ENCODE data around the gene GCNA.
"Not testable (repeated sequence)": the region's sequence is repeated elsewhere in the genome, so short reads cannot be mapped to it uniquely, and the experiment has no call there.

GCNA gene

GRCh38 chrX:71559773-71560172 is 18.5 kb upstream of the GCNA start:
- not testable (repeated sequence) for DNase-seq

DNA sequence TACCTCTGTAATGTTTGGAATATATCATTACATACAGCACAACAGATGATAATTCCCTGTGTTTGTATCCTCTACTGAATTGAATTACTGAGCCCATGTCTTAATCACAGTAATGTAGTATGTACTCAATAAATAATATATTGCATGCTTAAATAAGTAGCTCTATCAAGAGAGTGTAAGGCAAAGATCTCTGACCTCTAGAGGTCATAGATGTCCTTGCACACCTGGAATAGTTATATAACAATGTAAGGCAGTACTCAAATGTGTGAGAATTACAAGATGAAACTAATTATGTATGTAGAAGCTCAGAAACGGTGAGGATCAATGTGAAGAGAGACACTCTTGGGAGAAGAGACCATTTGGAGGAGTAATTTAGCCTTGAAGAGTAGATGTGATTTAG is 14.3 kb upstream of the GCNA start:
- DNase-seq, result no peak

- no peak for DNase-seq
Measured at GRCh38 chrX:71565474-71566041, 12.7 kb upstream of the GCNA start.

DNA sequence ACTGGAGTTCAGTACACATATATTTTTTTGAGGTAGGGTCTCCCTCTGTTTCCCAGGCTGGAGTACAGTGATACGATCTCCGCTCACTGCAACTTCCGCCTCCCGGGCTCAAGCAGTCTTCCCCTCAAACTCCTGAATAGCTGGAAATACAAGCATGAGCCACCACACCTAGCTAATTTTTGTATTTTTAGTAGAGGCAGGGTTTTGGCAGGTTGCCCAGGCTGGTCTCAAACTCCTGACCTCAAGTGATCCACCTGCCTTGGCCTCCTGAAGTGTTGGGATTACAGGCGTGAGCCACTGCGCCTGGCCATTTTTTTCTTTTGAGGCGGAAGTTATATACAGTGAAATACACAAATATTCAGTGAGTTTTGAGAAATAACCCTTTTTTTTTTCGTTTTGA is 6.8 kb upstream of the GCNA start:
- DNase-seq, result not testable (repeated sequence)

DNA sequence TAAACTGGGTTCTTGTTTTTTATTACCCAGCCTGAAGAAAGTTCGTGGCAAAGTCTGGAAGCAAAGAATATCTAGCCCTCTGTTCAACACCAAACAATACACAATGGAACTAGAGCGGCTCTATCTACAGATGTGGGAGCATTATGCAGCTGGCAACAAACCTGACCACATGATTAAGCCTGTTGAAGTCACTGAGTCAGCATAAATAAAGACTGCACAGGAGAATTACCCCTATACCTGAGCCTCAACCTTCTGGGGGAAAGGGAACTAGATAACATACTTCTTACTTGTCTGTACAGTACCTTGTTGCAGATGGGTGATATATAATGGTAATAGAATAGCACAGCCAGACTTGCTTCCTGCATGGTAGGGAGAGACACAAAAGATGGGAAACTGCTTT is 4.6 kb upstream of the GCNA start:
- no peak for DNase-seq

- DNase-seq, result no peak
Measured at GRCh38 chrX:71577682-71578081, 555 bp upstream of the GCNA start.

DNA sequence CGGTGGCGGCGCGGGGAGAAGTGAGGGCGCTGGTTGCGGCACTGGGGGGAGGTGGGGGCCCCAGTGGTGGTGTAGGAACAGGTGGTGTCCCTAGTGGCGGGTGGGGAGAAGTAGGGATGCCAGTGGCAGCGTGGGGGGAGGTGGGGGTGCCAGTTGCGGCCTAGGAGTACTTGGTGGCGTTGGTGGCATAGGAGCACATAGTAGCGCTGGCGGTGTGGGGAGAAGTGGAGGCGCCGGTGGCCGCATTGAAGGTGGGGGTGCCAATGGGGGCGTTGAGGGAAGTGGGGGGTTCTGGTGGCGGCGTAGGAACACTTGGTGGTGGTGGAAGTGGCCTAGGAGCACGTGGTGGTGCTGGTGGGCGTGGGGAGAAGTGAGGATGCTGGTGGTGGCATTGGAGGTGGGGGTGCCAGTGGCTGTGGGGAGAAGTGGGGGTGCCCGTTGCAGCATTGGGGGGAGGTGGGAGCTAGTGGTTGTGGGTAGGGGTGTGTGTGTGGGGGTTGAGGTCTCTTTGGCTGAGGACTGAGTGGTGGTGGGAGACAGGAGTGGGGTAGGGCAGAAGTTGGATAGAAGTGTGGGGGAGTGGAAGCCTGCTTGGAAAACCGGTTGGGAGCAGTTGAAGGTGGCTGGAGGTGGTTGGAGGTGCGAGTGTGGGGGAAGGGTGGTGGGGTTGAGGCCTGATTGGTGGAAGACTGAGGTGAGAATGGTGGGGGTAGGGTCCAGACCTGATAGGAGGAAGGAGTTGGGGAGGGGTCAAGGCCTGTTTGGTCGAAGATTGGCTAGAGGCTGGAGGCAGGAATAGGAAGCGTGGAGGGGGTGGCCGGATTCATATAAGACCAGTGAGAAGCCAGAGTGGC is 1.1 kb downstream of the GCNA start:
- DNase-seq, result no peak

DNA sequence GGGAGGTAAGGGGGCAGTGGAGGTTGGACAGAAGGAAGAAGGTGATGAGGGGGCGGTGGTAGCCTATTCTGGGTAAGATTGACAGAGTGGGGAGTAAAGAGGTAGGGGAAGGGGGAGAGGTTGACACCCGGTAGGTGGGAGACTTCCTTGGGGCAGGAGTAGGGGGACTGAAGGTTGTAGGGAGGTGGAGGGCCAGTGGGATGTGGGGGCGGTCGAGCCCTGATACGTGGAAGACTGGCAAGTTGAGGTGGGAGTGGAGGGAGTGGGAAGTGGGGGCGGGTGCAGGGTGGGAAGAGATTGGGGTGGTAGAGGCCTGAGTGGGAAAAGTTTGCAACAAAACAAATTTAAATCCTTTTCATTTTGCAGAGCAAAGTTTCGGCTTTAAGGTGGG is 1.7 kb downstream of the GCNA start:
- DNase-seq, result no peak

GRCh38 chrX:71581210-71581609 is 3.0 kb downstream of the GCNA start:
- no peak for DNase-seq

DNA sequence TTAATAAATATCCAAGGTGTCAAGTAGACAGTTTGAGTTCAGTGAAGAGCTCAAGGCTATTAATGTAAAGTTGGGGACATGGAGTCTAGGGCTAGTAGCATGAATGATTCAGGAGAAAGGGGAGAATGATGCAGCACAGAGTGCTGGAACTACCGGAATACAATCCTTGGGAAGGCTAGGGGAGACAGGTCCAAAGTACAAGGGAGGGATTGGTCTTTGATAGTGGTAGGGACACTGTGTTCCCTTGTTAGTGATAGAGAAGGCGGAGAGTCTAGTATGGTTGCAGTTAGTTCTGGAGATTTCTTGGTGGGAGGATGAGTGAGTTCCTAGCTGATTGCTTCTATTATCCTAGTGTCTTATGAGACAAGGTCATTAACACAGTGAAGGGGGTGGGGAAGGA is 8.7 kb downstream of the GCNA start:
- no peak for DNase-seq

DNA sequence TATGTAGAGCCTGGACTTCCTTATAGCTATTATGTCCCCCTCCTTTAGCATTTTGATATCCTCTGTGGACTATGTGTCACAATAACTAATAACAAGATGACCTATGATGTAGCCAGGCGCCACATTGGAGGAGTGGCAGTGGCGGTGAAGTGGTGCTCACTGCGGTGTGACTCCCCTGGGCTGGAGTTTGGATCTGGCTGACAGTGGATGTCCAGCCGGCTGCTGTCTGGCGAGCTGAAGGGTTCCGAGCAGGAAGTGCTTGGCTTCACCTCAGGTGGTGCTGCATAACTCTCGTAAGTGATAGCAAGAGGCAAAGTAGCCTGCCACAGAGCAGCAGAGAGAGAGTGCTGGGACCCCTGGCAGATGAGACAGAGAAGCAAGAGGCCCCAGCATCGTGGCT is 15.0 kb downstream of the GCNA start:
- DNase-seq, result not testable (repeated sequence)

DNA sequence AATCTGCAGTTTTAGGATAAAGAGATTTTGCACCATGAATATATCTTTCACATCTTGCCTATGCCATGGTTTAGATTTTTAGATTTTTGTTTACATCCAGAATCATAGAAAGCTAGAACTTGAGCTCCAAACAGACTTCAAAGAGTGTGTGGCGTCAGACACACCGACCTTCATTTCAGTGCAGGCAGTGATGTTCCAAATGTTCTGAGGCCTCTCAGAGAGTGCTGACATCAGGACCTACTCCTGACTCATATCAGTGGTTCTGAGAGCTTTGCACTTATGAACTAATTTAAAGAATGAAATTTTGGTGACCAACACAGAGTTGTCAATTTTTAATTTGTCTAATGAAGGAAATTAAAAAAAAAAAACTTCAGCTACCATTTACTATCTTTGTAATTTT is 21.7 kb downstream of the GCNA start:
- no peak for DNase-seq

DNA sequence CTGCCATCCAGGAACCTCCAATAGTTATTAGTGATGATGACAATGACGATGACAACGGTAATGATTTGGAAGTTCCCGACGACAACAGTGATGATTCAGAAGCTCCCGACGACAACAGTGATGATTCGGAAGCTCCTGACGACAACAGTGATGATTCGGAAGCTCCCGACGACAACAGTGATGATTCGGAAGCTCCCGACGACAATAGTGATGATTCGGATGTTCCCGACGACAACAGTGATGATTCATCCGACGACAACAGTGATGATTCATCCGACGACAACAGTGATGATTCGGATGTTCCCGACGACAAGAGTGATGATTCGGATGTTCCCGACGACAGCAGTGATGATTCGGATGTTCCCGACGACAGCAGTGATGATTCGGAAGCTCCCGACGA is 25.4 kb downstream of the GCNA start:
- no peak for DNase-seq

GRCh38 chrX:71604141-71604540 is 25.9 kb downstream of the GCNA start:
- DNase-seq, result no peak

DNA sequence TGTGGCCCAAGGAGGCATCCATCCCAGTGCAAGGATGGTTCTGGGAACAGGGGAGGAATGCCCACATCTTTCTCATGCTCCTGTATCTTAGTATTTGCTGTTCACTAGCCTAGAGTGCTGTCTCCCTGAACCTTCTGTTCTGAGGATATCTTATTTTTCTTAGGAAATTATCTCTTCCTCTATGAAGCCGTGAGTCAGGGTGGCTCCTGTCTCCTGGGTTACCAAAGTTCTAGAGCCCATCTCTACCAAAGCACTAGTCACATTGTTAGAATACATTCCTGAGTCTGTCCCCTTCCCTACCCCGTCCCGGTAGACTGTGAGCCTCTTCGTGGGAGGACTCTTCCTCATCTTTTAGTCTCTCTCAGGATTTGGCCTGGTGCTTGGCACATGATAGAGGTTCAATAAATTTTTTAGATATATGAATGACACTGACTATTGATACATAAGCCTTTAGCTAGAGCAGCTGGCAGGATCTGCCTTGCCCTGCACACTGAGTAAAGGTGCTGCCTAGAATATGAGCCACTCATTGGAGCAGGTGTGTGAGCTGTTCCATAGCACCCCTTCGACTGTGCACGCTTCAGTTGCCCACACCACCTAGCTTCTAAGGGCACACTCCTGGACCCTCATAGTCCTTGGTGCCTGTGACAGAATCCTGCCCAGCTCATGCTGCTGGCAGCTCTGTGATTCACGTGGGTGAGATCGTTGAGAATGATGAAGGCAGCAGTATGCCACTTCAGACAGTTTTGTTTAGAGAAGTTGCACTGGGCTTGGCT is 26.7 kb downstream of the GCNA start:
- DNase-seq, result no peak

- no peak for DNase-seq
Measured at GRCh38 chrX:71606536-71607216, 28.4 kb downstream of the GCNA start.

- DNase-seq, result no peak
Measured at GRCh38 chrX:71607488-71607887, 29.3 kb downstream of the GCNA start.

- no peak for DNase-seq
Measured at GRCh38 chrX:71609095-71609750, 31.0 kb downstream of the GCNA start.

- not testable (repeated sequence) for DNase-seq
Measured at GRCh38 chrX:71611736-71612135, 33.5 kb downstream of the GCNA start.

DNA sequence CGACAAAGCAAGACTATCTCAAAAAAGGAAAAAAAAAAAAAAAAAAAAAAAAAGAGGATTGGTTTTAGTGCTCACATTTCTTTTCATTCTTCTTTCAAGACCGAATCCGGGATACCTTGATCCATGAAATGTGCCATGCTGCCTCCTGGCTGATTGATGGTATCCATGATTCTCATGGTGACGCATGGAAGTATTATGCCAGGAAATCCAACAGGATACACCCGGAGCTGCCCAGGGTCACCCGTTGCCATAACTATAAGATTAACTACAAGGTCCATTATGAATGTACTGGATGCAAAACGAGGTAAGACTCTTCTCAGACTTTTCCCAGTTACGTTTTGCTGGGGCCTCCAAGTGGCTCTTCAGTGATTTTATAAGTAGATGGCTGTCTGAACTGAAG is 34.0 kb downstream of the GCNA start:
- no peak for DNase-seq

DNA sequence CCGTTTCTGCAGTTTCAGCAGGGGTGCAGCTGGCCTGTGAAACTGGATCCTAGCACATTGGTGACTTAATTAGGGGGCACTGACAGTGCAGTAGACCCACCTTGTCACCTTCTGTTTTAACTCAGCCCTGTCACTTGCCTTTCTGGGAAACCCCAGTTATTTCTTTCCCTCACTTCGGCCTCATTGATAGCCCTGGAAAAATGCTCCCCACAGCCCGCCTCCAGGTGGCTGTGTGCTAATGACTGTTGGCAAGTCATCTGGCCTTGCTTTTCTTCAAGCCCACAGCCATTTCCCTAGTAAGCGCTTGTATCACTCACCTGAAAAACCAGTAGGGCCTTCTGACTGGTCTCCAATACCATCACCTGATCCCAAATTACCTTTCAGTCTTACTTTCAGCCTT is 36.8 kb downstream of the GCNA start:
- no peak for DNase-seq

GRCh38 chrX:71615954-71616353 is 37.7 kb downstream of the GCNA start:
- no peak for DNase-seq
